ENCODE measurements around the gene HTRA3. TPM values are rescaled to one million over a fixed set of nuclear protein-coding genes. Genes with fewer than 3 reads are reported as not detected.

Gene HTRA3
- total RNA-seq, 1 donor from 2014 or later: 1.6 TPM

GRCh38 chr4:8268901-8269534 lies 536 bp upstream of the HTRA3 start:
- H3K36me3 ChIP-seq: no peaks in the 10 kb centered on the region
- no peaks in the 10 kb centered on the region for H3K79me2 ChIP-seq (ENCODE audit: low read depth)
- TF ChIP-seq CTCF (IDR thresholded peaks at IDR 0.05) (no peak), EZH2 (IDR thresholded peaks at IDR 0.05) (no peak), EZH2phosphoT487 (IDR thresholded peaks at IDR 0.05) (no peak)
- no peaks in the 10 kb centered on the region for H3K9me3 ChIP-seq (ENCODE audit: low read depth)
- Mint-ChIP-seq H3K27ac (no peak overlapping the region), H3K4me1 (peaks cover 29% of the 10 kb centered on the region), H3K9me3 (peaks cover 2% of the 10 kb centered on the region), H3K36me3 (no peaks in the 10 kb centered on the region), H3K27me3 (ENCODE audit: insufficient read depth, low read depth) (peaks cover 44% of the 10 kb centered on the region), H3K4me3 (peak overlapping the region; percentile 70)
- no peaks in the 10 kb centered on the region for H4K20me1 ChIP-seq (ENCODE audit: low read depth)
- H3K4me1 ChIP-seq: peaks cover under 1% of the 10 kb centered on the region
- no peaks in the 10 kb centered on the region for H3F3A ChIP-seq (ENCODE audit: low read depth)
- peak overlapping the region; percentile 76 for H3K4me2 ChIP-seq
- DNase-seq (ENCODE audit: low spot score): no peak
- H3K27me3 ChIP-seq: peaks cover 38% of the 10 kb centered on the region
- peak overlapping the region; percentile 44 for H3K4me3 ChIP-seq
- H3K27ac ChIP-seq: no peak overlapping the region
- H2AFZ ChIP-seq (replicated peaks): peak overlapping the region; percentile 75
- no peak overlapping the region for H3K9ac ChIP-seq

- Histone ChIP-seq H3K4me1 (peaks cover 12% of the 10 kb centered on the region), H3K36me3 (no peaks in the 10 kb centered on the region), H3K79me2 (ENCODE audit: low read depth) (no peaks in the 10 kb centered on the region), H3K27ac (no peak overlapping the region), H2AFZ (replicated peaks) (peak overlapping the region; percentile 76), H3K4me3 (peak overlapping the region; percentile 44), H3K27me3 (peaks cover 38% of the 10 kb centered on the region), H3K9ac (no peak overlapping the region), H4K20me1 (ENCODE audit: low read depth) (no peaks in the 10 kb centered on the region), H3K4me2 (peak overlapping the region; percentile 76), H3F3A (ENCODE audit: low read depth) (peaks cover 7% of the 10 kb centered on the region), H3K9me3 (ENCODE audit: low read depth) (no peaks in the 10 kb centered on the region)
- TF ChIP-seq EZH2phosphoT487 (IDR thresholded peaks at IDR 0.05): no peak
- TF ChIP-seq CTCF (IDR thresholded peaks at IDR 0.05): no peak
- no peak for TF ChIP-seq EZH2 (IDR thresholded peaks at IDR 0.05)
- Mint-ChIP-seq H3K27ac (no peak overlapping the region), H3K27me3 (ENCODE audit: insufficient read depth, low read depth) (peaks cover 44% of the 10 kb centered on the region), H3K36me3 (no peaks in the 10 kb centered on the region), H3K4me3 (peak overlapping the region; percentile 67), H3K9me3 (peaks cover 2% of the 10 kb centered on the region), H3K4me1 (peaks cover 41% of the 10 kb centered on the region)
- no peak for DNase-seq (ENCODE audit: low spot score)
These were observed 841 bp downstream of the HTRA3 start for GRCh38 chr4:8270418-8270771.

- Mint-ChIP-seq H3K27me3 (ENCODE audit: insufficient read depth, low read depth) (peaks cover 46% of the 10 kb centered on the region), H3K27ac (peak overlapping the region; percentile 60), H3K4me1 (peaks cover 48% of the 10 kb centered on the region), H3K9me3 (peaks cover 2% of the 10 kb centered on the region), H3K36me3 (no peaks in the 10 kb centered on the region), H3K4me3 (peak overlapping the region; percentile 8)
- H3K4me1 ChIP-seq: peaks cover 12% of the 10 kb centered on the region
- no peaks in the 10 kb centered on the region for H3K79me2 ChIP-seq (ENCODE audit: low read depth)
- H3K27me3 ChIP-seq: peaks cover 38% of the 10 kb centered on the region
- H3K9me3 ChIP-seq (ENCODE audit: low read depth): no peaks in the 10 kb centered on the region
- H3K4me3 ChIP-seq: no peak overlapping the region
- DNase-seq (ENCODE audit: low spot score): no peak
- TF ChIP-seq EZH2phosphoT487 (IDR thresholded peaks at IDR 0.05) (no peak), CTCF (IDR thresholded peaks at IDR 0.05) (no peak), EZH2 (IDR thresholded peaks at IDR 0.05) (no peak)
- peaks cover 7% of the 10 kb centered on the region for H3F3A ChIP-seq (ENCODE audit: low read depth)
- H3K4me2 ChIP-seq: no peak overlapping the region
- H3K27ac ChIP-seq: no peak overlapping the region
- H2AFZ ChIP-seq (replicated peaks): no peak overlapping the region
- no peaks in the 10 kb centered on the region for H4K20me1 ChIP-seq (ENCODE audit: low read depth)
- no peak overlapping the region for H3K9ac ChIP-seq
- no peaks in the 10 kb centered on the region for H3K36me3 ChIP-seq
These were observed 1.6 kb downstream of the HTRA3 start for GRCh38 chr4:8270912-8271815.

Measured in neural progenitor cell (in vitro differentiated cells).